Measurements from ENCODE around the gene ACVR1.

ACVR1 gene

DNA sequence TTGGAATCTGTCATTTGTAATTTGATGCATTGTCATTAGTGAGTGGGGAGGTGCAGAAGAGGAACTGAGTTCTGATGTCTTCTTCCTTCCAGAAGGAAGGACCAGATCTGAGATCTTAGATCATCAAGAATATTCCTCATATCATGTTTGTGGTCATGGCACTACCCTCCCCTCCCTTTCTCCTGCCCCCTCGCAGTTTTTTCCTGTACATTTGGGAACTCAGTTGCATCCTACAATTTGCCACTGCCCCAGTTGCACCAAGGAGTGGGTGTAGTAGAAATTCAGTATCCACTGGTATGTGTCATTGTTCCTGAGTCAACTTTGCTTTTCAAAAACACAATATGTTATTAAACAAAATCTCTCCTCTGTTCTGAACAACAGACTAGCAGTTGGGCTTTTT, 26.6 kb upstream of the ACVR1 start:
- TF ChIP-seq, protein P1, sequence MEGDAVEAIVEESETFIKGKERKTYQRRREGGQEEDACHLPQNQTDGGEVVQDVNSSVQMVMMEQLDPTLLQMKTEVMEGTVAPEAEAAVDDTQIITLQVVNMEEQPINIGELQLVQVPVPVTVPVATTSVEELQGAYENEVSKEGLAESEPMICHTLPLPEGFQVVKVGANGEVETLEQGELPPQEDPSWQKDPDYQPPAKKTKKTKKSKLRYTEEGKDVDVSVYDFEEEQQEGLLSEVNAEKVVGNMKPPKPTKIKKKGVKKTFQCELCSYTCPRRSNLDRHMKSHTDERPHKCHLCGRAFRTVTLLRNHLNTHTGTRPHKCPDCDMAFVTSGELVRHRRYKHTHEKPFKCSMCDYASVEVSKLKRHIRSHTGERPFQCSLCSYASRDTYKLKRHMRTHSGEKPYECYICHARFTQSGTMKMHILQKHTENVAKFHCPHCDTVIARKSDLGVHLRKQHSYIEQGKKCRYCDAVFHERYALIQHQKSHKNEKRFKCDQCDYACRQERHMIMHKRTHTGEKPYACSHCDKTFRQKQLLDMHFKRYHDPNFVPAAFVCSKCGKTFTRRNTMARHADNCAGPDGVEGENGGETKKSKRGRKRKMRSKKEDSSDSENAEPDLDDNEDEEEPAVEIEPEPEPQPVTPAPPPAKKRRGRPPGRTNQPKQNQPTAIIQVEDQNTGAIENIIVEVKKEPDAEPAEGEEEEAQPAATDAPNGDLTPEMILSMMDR (IDR thresholded peaks at IDR 0.05; ENCODE audit: low read depth, low read length, missing control alignments), result no peak
- DNase-seq (ENCODE audit: low read depth), result no peak
- H3K4me3 ChIP-seq (ENCODE audit: low read depth, low read length), result no peak overlapping the region

DNA sequence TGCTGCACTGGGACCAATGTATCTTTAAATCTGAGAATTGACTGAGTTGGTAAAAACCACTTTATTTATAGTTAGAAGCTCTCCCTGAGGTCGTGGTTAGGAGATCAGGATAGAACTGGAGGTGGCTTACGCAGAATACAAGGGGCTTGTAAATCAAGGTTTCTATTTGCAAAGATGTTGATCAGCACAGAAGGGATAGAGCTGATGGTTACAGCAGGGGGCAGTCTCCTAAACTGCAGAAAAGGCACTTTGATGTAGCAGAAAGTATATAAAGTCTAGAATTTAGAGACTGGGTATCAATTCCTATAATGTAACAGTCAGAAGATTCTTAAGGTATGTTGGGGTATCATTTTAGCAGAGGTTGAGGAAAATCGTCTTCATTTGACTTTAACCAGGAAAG, 25.2 kb upstream of the ACVR1 start:
- DNase-seq (ENCODE audit: low read depth), result no peak
- no peak overlapping the region for H3K4me3 ChIP-seq (ENCODE audit: low read depth, low read length)
- TF ChIP-seq, protein P1 (IDR thresholded peaks at IDR 0.05; ENCODE audit: low read depth, low read length, missing control alignments), result peak; percentile 37

DNA sequence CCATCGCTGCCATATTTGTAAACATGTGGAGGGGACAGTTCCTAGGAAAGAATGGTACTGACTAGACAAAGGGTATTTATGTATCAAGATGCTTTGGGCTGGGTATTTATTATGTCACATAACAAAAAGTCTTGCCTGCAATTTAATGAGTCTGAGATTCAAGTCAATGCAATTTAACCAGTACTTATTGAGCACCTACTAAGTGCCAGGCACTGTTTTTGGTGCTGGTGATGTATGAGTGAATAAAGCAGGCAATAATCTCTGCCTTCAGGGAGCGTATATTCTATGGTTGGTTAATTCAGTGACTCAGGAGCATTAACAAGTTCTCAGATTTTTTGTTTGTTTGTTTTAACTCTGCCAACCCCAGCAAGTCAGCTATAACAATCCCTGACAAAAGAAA, 24.6 kb upstream of the ACVR1 start:
- H3K4me3 ChIP-seq (ENCODE audit: low read depth, low read length), result no peak overlapping the region
- TF ChIP-seq, protein P1 (IDR thresholded peaks at IDR 0.05; ENCODE audit: low read depth, low read length, missing control alignments), result no peak
- no peak for DNase-seq (ENCODE audit: low read depth)

DNA sequence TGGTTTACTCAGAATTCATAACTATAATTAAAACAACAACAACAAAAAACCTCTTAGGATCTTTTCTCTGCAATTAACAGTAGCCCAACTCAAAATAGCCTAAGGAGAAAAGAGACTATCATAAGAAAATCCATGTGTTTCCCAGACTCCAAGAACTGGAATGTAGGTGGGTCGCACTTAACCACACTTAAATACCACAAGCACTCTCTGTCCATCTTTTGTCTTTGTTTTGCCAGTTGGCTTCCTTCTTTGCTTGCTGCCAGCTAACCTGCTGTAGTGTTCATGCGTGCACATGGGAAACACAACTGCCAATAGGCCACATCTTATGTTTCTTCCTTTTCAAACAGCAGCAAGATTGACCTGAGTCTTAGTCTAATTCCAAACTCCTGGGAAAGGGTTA, 24.1 kb upstream of the ACVR1 start:
- TF ChIP-seq, protein P1 (IDR thresholded peaks at IDR 0.05; ENCODE audit: low read depth, low read length, missing control alignments), result no peak
- DNase-seq (ENCODE audit: low read depth), result no peak
- H3K4me3 ChIP-seq (ENCODE audit: low read depth, low read length), result no peak overlapping the region

DNA sequence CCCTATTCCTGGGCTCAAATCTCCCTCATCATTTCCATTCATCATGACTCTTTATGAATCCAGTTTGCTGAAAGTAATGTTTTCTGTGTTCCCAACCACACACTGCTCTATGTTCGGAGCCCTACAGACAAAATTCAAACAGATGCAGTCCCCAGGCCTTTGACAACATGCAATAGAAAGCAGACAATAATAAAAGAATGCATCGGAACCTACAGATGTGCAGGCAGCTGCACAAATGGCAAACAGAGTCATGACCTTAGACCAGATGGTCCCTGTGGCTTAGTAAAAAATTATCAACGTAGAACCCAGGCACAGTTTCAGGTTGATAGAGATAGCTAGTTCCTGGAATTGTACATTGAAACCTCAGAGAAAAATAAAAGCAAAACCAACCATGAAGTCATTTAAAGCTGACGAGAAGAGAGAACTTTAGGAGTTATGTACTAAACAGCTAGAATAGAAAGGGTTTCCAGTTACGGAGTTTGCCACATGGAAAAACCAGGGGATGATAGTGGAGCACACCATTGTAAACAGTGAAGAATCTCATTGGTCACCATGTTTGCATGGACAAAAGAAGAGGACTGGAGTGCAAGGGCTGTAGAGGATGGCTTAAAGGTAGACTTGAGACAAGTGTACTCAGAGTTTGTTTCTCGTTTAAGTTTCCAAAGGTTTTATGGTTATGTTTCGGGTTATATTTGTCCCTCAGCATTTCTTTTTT, 23.2 kb upstream of the ACVR1 start:
- peak; percentile 45 for DNase-seq (ENCODE audit: low read depth)
- TF ChIP-seq, protein P1 (IDR thresholded peaks at IDR 0.05; ENCODE audit: low read depth, low read length, missing control alignments), result no peak
- H3K4me3 ChIP-seq (ENCODE audit: low read depth, low read length), result peak overlapping the region; percentile 30; the same call in 1 of the 2 replicates

DNA sequence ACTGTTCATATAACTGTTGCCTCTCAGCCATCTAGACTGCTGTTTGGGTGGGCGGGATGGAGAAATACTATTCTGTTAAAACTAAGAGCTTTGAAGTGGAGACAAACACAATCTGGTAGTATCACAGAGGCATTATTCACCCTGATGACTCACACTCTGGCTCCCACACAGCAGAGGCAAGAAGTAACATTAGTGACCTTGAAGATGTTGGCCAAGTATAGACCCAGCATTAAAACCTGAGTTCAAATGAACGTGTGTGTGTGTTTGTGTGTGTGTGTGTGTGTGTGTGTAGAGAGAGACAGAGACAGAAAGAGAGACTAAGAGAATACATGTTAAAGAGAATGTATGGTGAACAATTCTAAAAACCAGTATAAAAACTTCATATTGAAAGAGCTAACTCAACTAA, 22.5 kb upstream of the ACVR1 start:
- DNase-seq (ENCODE audit: low read depth), result no peak
- TF ChIP-seq, protein P1 (IDR thresholded peaks at IDR 0.05; ENCODE audit: low read depth, low read length, missing control alignments), result no peak
- no peak overlapping the region for H3K4me3 ChIP-seq (ENCODE audit: low read depth, low read length)
